Small intestine (tissue), 7 donors: ENCODE results near the gene CCDC88B. TPM values are rescaled to one million over a fixed set of nuclear protein-coding genes. Genes with fewer than 3 reads are reported as not detected.

Experiments
- DNase-seq, 2 donors: peaks; one replicate each; pipeline versions ENCODE4 v3.0.0 to v3.0.0-alpha.2; 2013
- FAIRE-seq: peaks from 2 replicates; lab custom pipeline; 2012; peaks lifted over from hg19 to GRCh38; lab: Jason Lieb, UNC
- H3K27ac ChIP-seq, 3 donors: one replicate each; pipeline ENCODE4 v1.5.1; 2013; ENCODE audit warnings: low read length in 2 of 3, mild to moderate bottlenecking in 2 of 3, control low read depth in 1 of 3, inconsistent platforms in 1 of 3, low read depth in 1 of 3, moderate library complexity in 1 of 3
- H3K27me3 ChIP-seq, 3 donors: one replicate each; pipeline ENCODE4 v1.6.1; 2013; ENCODE audit warnings: low read length in 3 of 3, inconsistent platforms in 1 of 3; ENCODE audit not compliant: control insufficient read depth in 3 of 3, insufficient read depth in 3 of 3
- H3K36me3 ChIP-seq, 3 donors: one replicate each; pipeline ENCODE4 v1.6.1; 2013; ENCODE audit warnings: low read length in 3 of 3, inconsistent platforms in 1 of 3, low read depth in 1 of 3, mild to moderate bottlenecking in 1 of 3, moderate library complexity in 1 of 3; ENCODE audit not compliant: control insufficient read depth in 3 of 3, insufficient read depth in 2 of 3
- H3K4me1 ChIP-seq, 3 donors: one replicate each; pipeline ENCODE4 v1.6.1; 2013; ENCODE audit warnings: low read length in 2 of 3, inconsistent platforms in 1 of 3, low read depth in 1 of 3, mild to moderate bottlenecking in 1 of 3, moderate library complexity in 1 of 3; ENCODE audit not compliant: control insufficient read depth in 3 of 3, insufficient read depth in 2 of 3
- H3K4me3 ChIP-seq, 3 donors: one replicate each; pipeline ENCODE4 v1.5.1; 2013; ENCODE audit warnings: low read length in 3 of 3, control low read depth in 1 of 3, inconsistent platforms in 1 of 3, low read depth in 1 of 3, mild to moderate bottlenecking in 1 of 3, moderate library complexity in 1 of 3
- H3K9me3 ChIP-seq, 2 donors: one replicate each; pipeline ENCODE4 v1.6.1; 2013; ENCODE audit warnings: low read depth in 1 of 2, low read length in 1 of 2; ENCODE audit not compliant: control insufficient read depth in 2 of 2, insufficient read depth in 1 of 2
- WGBS, 3 donors: extraction: QIAGEN DNeasy Blood & Tissue Kit; methylation state at CpG; one replicate each; pipeline ENCODE4 v1.1.7; 2013; 5-methylcytosine and 5-hydroxymethylcytosine counted together
- polyA plus RNA-seq, 4 donors: library from polyadenylated mRNA; stranded (reverse) in 3 of 4; unstranded in 1 of 4; fragments of 200-250 nt in 3 of 4; fragments of 120-200 nt in 1 of 4; gene quantifications; one replicate each; pipeline versions ENCODE4 v1.2.1 to v1.2.3, GENCODE V29; 2013
- donor health status: healthy with polysubstance abuse.
- donor health status: control.
- donor health status: control.
- donor health status: Bipolar disorder and iron deficiency.
- donor health status: healthy.

The CCDC88B gene
- polyA plus RNA-seq, 4 donors = 13.7 to 363 (median 89.8) TPM

- H3K4me1 ChIP-seq = peaks cover under 1 to 41% (median 3%) of the 10 kb centered on the region in 3 donors
- WGBS, 3 donors = 0% methylated on average over 40 to 43 of the region's 43 CpGs
- DNase-seq (peak; percentile 98 to 99), FAIRE-seq (no peak)
- H3K27me3 ChIP-seq = no peaks in the 10 kb centered on the region
- H3K4me3 ChIP-seq = peak within 1 kb of the TSS; percentile 55 to 94 (median 87)
- H3K27ac ChIP-seq = peak within 1 kb of the TSS; percentile 96 to 98 (median 98)
- peaks cover 0 to 79% (median 15%) of the 10 kb centered on the region in 3 donors for H3K36me3 ChIP-seq
- no peaks in the 10 kb centered on the region for H3K9me3 ChIP-seq
Observed at GRCh38 chr11:64317325-64317960, 22.6 kb upstream of the CCDC88B start, which contains the start of gene TRMT112. TSS of gene TRMT112 (minus strand) at chr11:64317559. CDS start at chr11:64317526, 33 bp downstream.

DNA sequence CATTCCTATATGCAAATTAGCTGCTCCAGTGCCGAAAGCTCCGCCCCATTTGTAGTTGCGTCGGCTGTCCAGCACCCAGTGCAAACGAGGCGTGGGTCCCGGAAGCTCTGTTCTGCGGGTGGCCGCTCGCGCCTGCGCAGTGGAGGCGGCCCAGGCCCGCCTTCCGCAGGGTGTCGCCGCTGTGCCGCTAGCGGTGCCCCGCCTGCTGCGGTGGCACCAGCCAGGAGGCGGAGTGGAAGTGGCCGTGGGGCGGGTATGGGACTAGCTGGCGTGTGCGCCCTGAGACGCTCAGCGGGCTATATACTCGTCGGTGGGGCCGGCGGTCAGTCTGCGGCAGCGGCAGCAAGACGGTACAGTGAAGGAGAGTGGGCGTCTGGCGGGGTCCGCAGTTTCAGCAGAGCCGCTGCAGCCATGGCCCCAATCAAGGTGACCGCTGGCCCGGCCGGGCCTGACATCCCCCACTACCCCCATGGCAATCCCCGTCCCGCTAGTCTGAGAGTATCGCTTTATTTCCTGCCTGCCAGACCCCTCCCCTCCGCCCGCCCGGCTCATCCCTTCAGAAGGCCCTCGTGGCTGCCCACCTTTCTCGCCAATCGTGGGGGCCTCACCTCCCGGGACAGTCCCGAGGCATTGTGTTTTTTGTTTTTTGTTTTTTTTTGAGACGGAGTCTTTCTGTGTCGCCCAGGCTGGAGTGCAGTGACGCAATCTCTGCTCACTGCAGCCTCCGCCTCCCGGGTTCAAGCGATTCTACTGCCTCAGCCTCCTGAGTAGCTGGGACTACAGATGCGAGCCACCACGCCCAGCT, 21.8 kb upstream of the CCDC88B start, which contains the start of gene PRDX5:
Gene PRDX5 (plus strand): TSS at position 161 of the 805 bp plus-strand sequence. CDS start 95 bp downstream, at position 256.
- H3K4me1 ChIP-seq = peaks cover 0 to 49% (median 3%) of the 10 kb centered on the region in 3 donors
- H3K9me3 ChIP-seq = no peaks in the 10 kb centered on the region
- 0 to 1% (median 1%) methylated on average over 59 to 61 of the region's 61 CpGs for WGBS, 3 donors
- DNase-seq (peak; percentile 98), FAIRE-seq (no peak)
- H3K36me3 ChIP-seq = peaks cover 0 to 79% (median 13%) of the 10 kb centered on the region in 3 donors
- peak within 1 kb of the TSS; percentile 55 to 94 (median 87) for H3K4me3 ChIP-seq
- H3K27me3 ChIP-seq = no peaks in the 10 kb centered on the region
- H3K27ac ChIP-seq = peak within 1 kb of the TSS; percentile 96 to 98 (median 98)

- DNase-seq = peak; percentile 53 to 57
- FAIRE-seq = no peak
- Histone ChIP-seq H3K27ac (peak overlapping the region; percentile 96 to 98 (median 98)), H3K27me3 (no peaks in the 10 kb centered on the region), H3K4me1 (peaks cover 0 to 49% (median 3%) of the 10 kb centered on the region in 3 donors), H3K9me3 (no peaks in the 10 kb centered on the region), H3K4me3 (peak overlapping the region; percentile 55 to 94 (median 87)), H3K36me3 (peaks cover 0 to 74% (median 8%) of the 10 kb centered on the region in 3 donors)
- WGBS, 3 donors = 8 to 20% (median 18%) methylated on average over 19 of the region's 19 CpGs
Observed at GRCh38 chr11:64318766-64319761, 20.9 kb upstream of the CCDC88B start.

- DNase-seq (no peak), FAIRE-seq (no peak)
- peak overlapping the region; percentile 77 to 83 (median 78) for H3K27ac ChIP-seq
Observed at GRCh38 chr11:64320556-64320955, 19.4 kb upstream of the CCDC88B start.

GRCh38 chr11:64321026-64321425, 19.0 kb upstream of the CCDC88B start:
- Histone ChIP-seq H3K9me3 (no peaks in the 10 kb centered on the region), H3K4me3 (no peak overlapping the region), H3K4me1 (peaks cover 0 to 48% (median 3%) of the 10 kb centered on the region in 3 donors), H3K27ac (peak overlapping the region; percentile 77 to 83 (median 78)), H3K36me3 (peaks cover 0 to 55% (median under 1%) of the 10 kb centered on the region in 3 donors), H3K27me3 (no peaks in the 10 kb centered on the region)
- DNase-seq = no peak
- no peak for FAIRE-seq
- 42 to 83% (median 59%) methylated on average over 5 of the region's 5 CpGs for WGBS, 3 donors

More at GRCh38 chr11:64320556-64320955, 19.4 kb upstream of the CCDC88B start:
- WGBS, 3 donors = 74 to 88% (median 81%) methylated on average over 7 of the region's 7 CpGs
- Histone ChIP-seq H3K4me1 (peaks cover 0 to 49% (median 3%) of the 10 kb centered on the region in 3 donors), H3K9me3 (no peaks in the 10 kb centered on the region), H3K4me3 (no peak overlapping the region), H3K27me3 (no peaks in the 10 kb centered on the region), H3K36me3 (peaks cover 0 to 59% (median 2%) of the 10 kb centered on the region in 3 donors)

GRCh38 chr11:64321533-64321932, 18.5 kb upstream of the CCDC88B start:
- 14 to 69% (median 48%) methylated on average over 5 of the region's 5 CpGs for WGBS, 3 donors
- H3K27ac ChIP-seq = peak overlapping the region; percentile 77 to 83 (median 78)
- FAIRE-seq = no peak

GRCh38 chr11:64322925-64323260, 17.1 kb upstream of the CCDC88B start:
- Histone ChIP-seq H3K4me3 (no peak overlapping the region), H3K36me3 (peaks cover 0 to 43% (median 0%) of the 10 kb centered on the region in 3 donors), H3K27ac (no peak overlapping the region), H3K4me1 (peaks cover 0 to 40% (median 3%) of the 10 kb centered on the region in 3 donors), H3K27me3 (no peaks in the 10 kb centered on the region), H3K9me3 (no peaks in the 10 kb centered on the region)
- DNase-seq = no peak
- WGBS, 3 donors = 86 to 90% (median 89%) methylated on average over 7 of the region's 7 CpGs
- FAIRE-seq = no peak

More at GRCh38 chr11:64321533-64321932, 18.5 kb upstream of the CCDC88B start:
- H3K27me3 ChIP-seq = no peaks in the 10 kb centered on the region
- H3K4me3 ChIP-seq = no peak overlapping the region
- DNase-seq = peak; percentile 83 to 92
- H3K36me3 ChIP-seq = peaks cover 0 to 50% (median 0%) of the 10 kb centered on the region in 3 donors
- H3K4me1 ChIP-seq = peaks cover 0 to 43% (median 3%) of the 10 kb centered on the region in 3 donors
- no peaks in the 10 kb centered on the region for H3K9me3 ChIP-seq
